ENCODE results near the gene GTF2H1.

DNA sequence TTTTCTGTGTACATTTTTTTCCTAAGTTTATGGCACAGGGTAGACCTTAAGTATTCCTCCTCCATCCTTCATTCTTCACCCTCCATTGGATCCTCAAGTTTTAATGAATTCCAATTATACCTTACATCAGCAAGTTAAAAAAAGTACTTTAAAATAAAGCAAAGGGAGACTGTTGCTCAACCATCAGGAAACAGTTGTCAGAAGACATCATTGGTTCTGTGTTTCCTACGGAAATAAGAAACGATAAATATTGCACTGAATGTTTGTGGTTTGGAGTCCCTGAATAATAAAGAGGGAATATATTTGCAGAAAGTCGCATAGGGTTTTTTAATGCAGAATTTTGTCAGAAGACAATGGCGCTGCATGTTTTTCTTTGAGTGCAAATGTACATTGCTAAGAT, 43.9 kb downstream of the GTF2H1 start:
- TF ChIP-seq, protein P1, sequence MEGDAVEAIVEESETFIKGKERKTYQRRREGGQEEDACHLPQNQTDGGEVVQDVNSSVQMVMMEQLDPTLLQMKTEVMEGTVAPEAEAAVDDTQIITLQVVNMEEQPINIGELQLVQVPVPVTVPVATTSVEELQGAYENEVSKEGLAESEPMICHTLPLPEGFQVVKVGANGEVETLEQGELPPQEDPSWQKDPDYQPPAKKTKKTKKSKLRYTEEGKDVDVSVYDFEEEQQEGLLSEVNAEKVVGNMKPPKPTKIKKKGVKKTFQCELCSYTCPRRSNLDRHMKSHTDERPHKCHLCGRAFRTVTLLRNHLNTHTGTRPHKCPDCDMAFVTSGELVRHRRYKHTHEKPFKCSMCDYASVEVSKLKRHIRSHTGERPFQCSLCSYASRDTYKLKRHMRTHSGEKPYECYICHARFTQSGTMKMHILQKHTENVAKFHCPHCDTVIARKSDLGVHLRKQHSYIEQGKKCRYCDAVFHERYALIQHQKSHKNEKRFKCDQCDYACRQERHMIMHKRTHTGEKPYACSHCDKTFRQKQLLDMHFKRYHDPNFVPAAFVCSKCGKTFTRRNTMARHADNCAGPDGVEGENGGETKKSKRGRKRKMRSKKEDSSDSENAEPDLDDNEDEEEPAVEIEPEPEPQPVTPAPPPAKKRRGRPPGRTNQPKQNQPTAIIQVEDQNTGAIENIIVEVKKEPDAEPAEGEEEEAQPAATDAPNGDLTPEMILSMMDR (IDR thresholded peaks at IDR 0.05): no peak
- TF ChIP-seq EP300 (IDR thresholded peaks at IDR 0.05; ENCODE audit: low read depth): no peak

Measured in transverse colon (tissue), 3 donors.